GM12878 (cell line): ENCODE data around the gene PILRB. TPM values are rescaled to one million over a fixed set of nuclear protein-coding genes. Genes with fewer than 3 reads are reported as not detected.

Experiments
- ATAC-seq: fragments of 200-7000 bp; cut with Tn5 transposase; 3 replicates; pipeline ENCODE4 v1.9.1; 2020; ENCODE audit warnings: mild to moderate bottlenecking, moderate library complexity
- BruUV-seq: library from RNA; stranded (reverse); fragments of 400-500 nt; replicated peaks from 2 replicates; lab custom pipeline; 2021; lab: Mats Ljungman, UMichigan
- CTCF ChIA-PET: fragments of 300-600 bp; sonication (Branson Sonifier 250); formaldehyde crosslinking; extraction: SDS; loops from one replicate; lab custom pipeline; 2021; ENCODE audit warnings: inconsistent platforms; lab: Yijun Ruan, JAX
- POLR2A ChIA-PET: fragments of 350-600 bp; formaldehyde crosslinking; extraction: SDS; loops from one replicate; lab custom pipeline; 2021; ENCODE audit warnings: inconsistent platforms; lab: Charles Lee
- RAD21 ChIA-PET: fragments of 300-600 bp; sonication (Branson Sonifier 250); formaldehyde crosslinking; loops from one replicate; lab custom pipeline; 2023; ENCODE audit warnings: antibody characterized with exemption; ENCODE audit not compliant: unreplicated experiment; lab: Charles Lee
- SMC1A ChIA-PET: fragments of 300-600 bp; sonication (Branson Sonifier 250); formaldehyde crosslinking; loops from one replicate; lab custom pipeline; 2023; ENCODE audit not compliant: unreplicated experiment, uncharacterized antibody; lab: Charles Lee
- DNase-seq: peaks from one replicate; pipeline ENCODE4 v3.0.0-alpha.2; 2011; ENCODE audit warnings: low read depth, low spot score
- FAIRE-seq: peaks from 3 replicates; lab custom pipeline; 2011; peaks lifted over from hg19 to GRCh38; lab: Jason Lieb, UNC
- H2AFZ ChIP-seq: 2 replicates; pipeline ENCODE4 v1.6.0; 2011; ENCODE audit warnings: low read depth, low read length, control low read depth; ENCODE audit not compliant: control insufficient read depth
- H3K27ac ChIP-seq: 2 replicates; pipeline ENCODE4 v1.5.1; 2011; ENCODE audit warnings: control low read depth; ENCODE audit not compliant: control insufficient read depth, insufficient read depth
- H3K27me3 ChIP-seq, 2 experiments: replicated peaks in 1 of 2; 2 replicates each; pipeline versions ENCODE4 v1.6.0 to v1.6.1; 2011; ENCODE audit warnings: low read length in 1 of 2; ENCODE audit not compliant: control insufficient read depth in 2 of 2, insufficient read depth in 2 of 2
- H3K36me3 ChIP-seq, 2 experiments: 2 replicates each; pipeline ENCODE4 v1.5.1; 2011; ENCODE audit warnings: low read length in 1 of 2; ENCODE audit not compliant: control insufficient read depth in 2 of 2, insufficient read depth in 2 of 2
- H3K4me1 ChIP-seq: 2 replicates; pipeline ENCODE4 v1.6.1; 2011; ENCODE audit warnings: mild to moderate bottlenecking, low read length, moderate library complexity, mixed read lengths; ENCODE audit not compliant: control insufficient read depth, insufficient read depth
- H3K4me2 ChIP-seq: 2 replicates; pipeline ENCODE4 v1.6.0; 2011; ENCODE audit warnings: control low read depth; ENCODE audit not compliant: control insufficient read depth, insufficient read depth
- H3K4me3 ChIP-seq: fragments of 200-600 bp; sonication (generic); 2 replicates; pipeline ENCODE4 v1.5.1; 2016
- H3K79me2 ChIP-seq: 2 replicates; pipeline ENCODE4 v1.6.0; 2011; ENCODE audit warnings: low read length; ENCODE audit not compliant: control insufficient read depth, insufficient read depth
- H3K9ac ChIP-seq: 2 replicates; pipeline ENCODE4 v1.8.0; 2011; ENCODE audit warnings: low read length, control low read depth, mixed read lengths; ENCODE audit not compliant: control insufficient read depth, insufficient read depth
- H3K9me3 ChIP-seq: replicated peaks from 3 replicates; pipeline ENCODE4 v1.5.1; 2011; ENCODE audit warnings: mild to moderate bottlenecking, low read length; ENCODE audit not compliant: control insufficient read depth, insufficient read depth
- H4K20me1 ChIP-seq: 2 replicates; pipeline ENCODE4 v1.6.0; 2011; ENCODE audit not compliant: control insufficient read depth, insufficient read depth
- BCLAF1 ChIP-seq: fragments of 450-650 bp; IDR thresholded peaks from 2 replicates; pipeline ENCODE4 v1.6.1; 2017; ENCODE audit warnings: antibody characterized with exemption, mild to moderate bottlenecking, moderate library complexity
- CREM ChIP-seq: IDR thresholded peaks from 2 replicates; pipeline ENCODE4 v1.6.1; 2014; ENCODE audit warnings: antibody characterized with exemption, low read depth
- DPF2 ChIP-seq: fragments of 450-650 bp; IDR thresholded peaks from 2 replicates; pipeline ENCODE4 v1.6.1; 2017; ENCODE audit warnings: mild to moderate bottlenecking
- GATAD2B ChIP-seq: fragments of 450-650 bp; conservative IDR thresholded peaks from 2 replicates; pipeline ENCODE4 v1.6.1; 2017; ENCODE audit warnings: low read depth, mild to moderate bottlenecking, moderate library complexity
- HDGF ChIP-seq: fragments of 450-650 bp; IDR thresholded peaks from 2 replicates; pipeline ENCODE4 v1.6.1; 2016; ENCODE audit warnings: antibody characterized with exemption
- MAX ChIP-seq: IDR thresholded peaks from 2 replicates; pipeline ENCODE4 v1.6.1; 2012; ENCODE audit warnings: low read depth, low read length, improper control_type of control experiment
- MEF2B ChIP-seq: fragments of 450-650 bp; IDR thresholded peaks from 2 replicates; pipeline ENCODE4 v1.6.1; 2018; ENCODE audit warnings: mild to moderate bottlenecking, moderate library complexity; ENCODE audit not compliant: partially characterized antibody, poor library complexity, severe bottlenecking
- MTA3 ChIP-seq: IDR thresholded peaks from 2 replicates; pipeline ENCODE4 v1.6.1; 2012; ENCODE audit warnings: low read length, inconsistent platforms, borderline replicate concordance
- MXI1 ChIP-seq: fragments of 150-350 bp; IDR thresholded peaks from 2 replicates; pipeline ENCODE4 v1.6.1; 2011; ENCODE audit warnings: low read depth, mild to moderate bottlenecking, inconsistent platforms, low read length, improper control_type of control experiment
- POLR2A ChIP-seq: IDR thresholded peaks from 2 replicates; pipeline ENCODE4 v1.6.1; 2011; ENCODE audit warnings: low read depth, mild to moderate bottlenecking, low read length
- RAD21 ChIP-seq: IDR thresholded peaks from 2 replicates; pipeline ENCODE4 v1.6.1; 2011; ENCODE audit warnings: mild to moderate bottlenecking, low read depth, low read length, moderate library complexity; ENCODE audit not compliant: insufficient read depth
- RAD51 ChIP-seq: fragments of 450-650 bp; IDR thresholded peaks from 2 replicates; pipeline ENCODE4 v1.6.1; 2016; ENCODE audit warnings: moderate library complexity, mild to moderate bottlenecking, inconsistent platforms
- RB1 ChIP-seq: fragments of 450-650 bp; formaldehyde crosslinking; IDR thresholded peaks from 2 replicates; pipeline ENCODE4 v1.6.1; 2017; ENCODE audit warnings: mild to moderate bottlenecking, borderline replicate concordance
- STAT3 ChIP-seq: IDR thresholded peaks from 2 replicates; pipeline ENCODE4 v1.6.1; 2011; ENCODE audit warnings: low read depth, low read length, improper control_type of control experiment
- ZBED1 ChIP-seq: IDR thresholded peaks from 2 replicates; pipeline ENCODE4 v1.6.1; 2016; ENCODE audit warnings: borderline replicate concordance
- ZNF687 ChIP-seq: fragments of 450-650 bp; IDR thresholded peaks from 2 replicates; pipeline ENCODE4 v1.6.1; 2017; ENCODE audit warnings: mild to moderate bottlenecking, moderate library complexity
- WGBS: methylation state at CpG from one replicate; pipeline ENCODE4 v1.1.6; 2016; ENCODE audit warnings: low lambda C conversion rate; ENCODE audit not compliant: insufficient replicate concordance, insufficient coverage; ENCODE audit errors: missing lambda C conversion rate; 5-methylcytosine and 5-hydroxymethylcytosine counted together
- in situ Hi-C: fragments of 300-500 bp; cut with MboI; formaldehyde crosslinking; loops from 9 replicates; pipeline ENCODE4 v1.14.3; 2018; ENCODE audit warnings: mixed read lengths
- intact Hi-C: fragments of 100-400 bp; cut with micrococcal nuclease; formaldehyde crosslinking; loops from one replicate; pipeline ENCODE4 v1.14.2; 2022; ENCODE audit not compliant: unreplicated experiment
- polyA plus RNA-seq, 11 experiments: library from polyadenylated mRNA; depleted of rRNA in 4 of 11; unstranded in 6 of 11; stranded (reverse) in 5 of 11; fragments of >200 nt; fragmentation: Nextera tagmentation in 4 of 11; fragmentation: Illumina TruSeq in 1 of 11; extraction: Ambion mirVana in 4 of 11; extraction: Trizol in 1 of 11; gene quantifications; 1 replicate in 1 of 11; 2 replicates in 10 of 11; pipeline versions ENCODE4 v1.2.1 to v1.2.3, GENCODE V29; 2011 to 2016; ENCODE audit warnings: inconsistent platforms in 2 of 11, missing spikeins in 2 of 11, low read depth in 1 of 11
- total RNA-seq, 4 experiments: library from RNA; depleted of rRNA in 3 of 4; stranded (reverse); fragments of >200 nt in 3 of 4; fragmentation: Illumina TruSeq in 1 of 4; extraction: Trizol in 1 of 4; gene quantifications; 2 replicates each; pipeline versions ENCODE4 v1.2.1 to v1.2.3, GENCODE V29; 2013 to 2021

Gene PILRB
- total and polyA plus RNA-seq, 10 of the 15 experiments (the other 5 are each of a cell fraction or from before 2014, with no cell fraction given) = 2.6 to 50.3 (median 22.0) TPM

- in situ Hi-C loops = no loop called here
- TF ChIP-seq GATAD2B (peak; percentile 71; the same call in 1 of the 2 replicates), BCLAF1 (peak; percentile 76; the same call in 1 of the 2 replicates), RAD51 (no peak), ZNF687 (peak; percentile 74), MAX (0 out of 2 replicates have a peak, but pooled peaks have one; percentile 23), STAT3 (no peak), MEF2B (peak; percentile 72), RAD21 (no peak), MXI1 (no peak; the same call in 1 of the 2 replicates), MTA3 (peak; percentile 12; the same call in 1 of the 2 replicates), POLR2A (peak; percentile 64), CREM (peak; percentile 91), HDGF (peak; percentile 98; the same call in 1 of the 2 replicates), RB1 (0 out of 2 replicates have a peak, but pooled peaks have one; percentile 52), DPF2 (peak; percentile 93), ZBED1 (no peak)
Observed at GRCh38 chr7:100366411-100367250, 8.7 kb downstream of the PILRB start.

More at GRCh38 chr7:100366411-100367250, 8.7 kb downstream of the PILRB start:
- peak; percentile 58 for DNase-seq
- 6% methylated on average over 15 of the region's 16 CpGs for WGBS
- ChIA-PET POLR2A (interaction anchor here (0.8 to 1.9 kb wide), 8 partner anchors 62 to 173 kb away, joined by 3 to 8 read pairs (median 3); partner anchors contain the start of gene ZCWPW1), CTCF (interaction anchor here (0.7 to 3.3 kb wide), 4 partner anchors 29 to 234 kb away, joined by 3 to 39 read pairs (median 5); no protein-coding TSS in a partner anchor), SMC1A (interaction anchor here (0.7 to 3.6 kb wide), 6 partner anchors 8 to 63 kb away, joined by 3 to 16 read pairs (median 4); no protein-coding TSS in a partner anchor), RAD21 (interaction anchor here (0.6 to 2.5 kb wide), 8 partner anchors 18 to 234 kb away, joined by 3 to 20 read pairs (median 4); no protein-coding TSS in a partner anchor)
- H2AFZ ChIP-seq = no peak overlapping the region; the same call in 1 of the 2 replicates
- no peaks in the 10 kb centered on the region for H3K27me3 ChIP-seq
- peak; percentile 45 for ATAC-seq
- no peaks in the 10 kb centered on the region for H3K9me3 ChIP-seq
- no peak for FAIRE-seq
- intact Hi-C loops = loop anchor here (2.0 to 10.0 kb wide), 2 partner anchors 40 to 178 kb away; no protein-coding TSS in a partner anchor
- no TSS peak for BruUV-seq
- H3K27ac ChIP-seq = peak overlapping the region; percentile 95
- H3K4me3 ChIP-seq = 0 out of 2 replicates have a peak overlapping the region, but pooled peaks have one; percentile 2
- H3K4me2 ChIP-seq = peak overlapping the region; percentile 74
- H3K9ac ChIP-seq = peak overlapping the region; percentile 65
- H3K36me3 ChIP-seq = peaks cover under 1 to 11% of the 10 kb centered on the region in 2 experiments
- peaks cover 61% of the 10 kb centered on the region for H3K4me1 ChIP-seq
- no peaks in the 10 kb centered on the region for H4K20me1 ChIP-seq
- H3K79me2 ChIP-seq = no peaks in the 10 kb centered on the region
